GM12872 (cell line): ENCODE data around the gene TMPRSS9.

Experiments used
- TF ChIP-seq, protein P1 (sequence below): IDR thresholded peaks from 3 replicates; pipeline ENCODE4 v1.5.1; 2011; ENCODE audit warnings: low read depth, mild to moderate bottlenecking, low read length, moderate library complexity; ENCODE audit not compliant: insufficient read depth

TMPRSS9 gene

DNA sequence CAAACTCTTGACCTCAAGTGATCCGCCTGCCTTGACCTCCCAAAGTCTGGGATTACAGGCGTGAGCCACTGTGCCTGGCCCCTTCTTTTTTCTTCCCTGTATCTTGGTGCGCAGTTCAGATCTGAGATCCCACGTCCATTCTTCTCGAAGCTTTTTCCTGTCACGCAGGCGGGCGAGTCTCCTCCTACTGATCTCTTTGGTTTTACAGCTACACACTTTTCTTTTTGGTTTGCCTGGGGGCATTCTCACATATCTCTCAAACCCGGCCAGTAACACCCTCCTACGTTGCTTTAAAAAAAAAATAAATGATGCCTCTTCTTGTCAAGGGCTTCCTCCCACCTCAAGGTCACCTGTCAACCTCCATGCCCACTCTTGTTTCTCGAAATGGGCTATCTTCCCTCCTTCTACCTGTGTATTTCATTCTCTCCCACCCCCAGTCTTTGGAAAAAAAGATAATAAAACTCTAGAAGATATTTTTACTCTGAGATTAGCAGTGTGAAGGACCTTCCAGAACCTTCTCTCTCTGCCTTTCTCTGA is 12.1 kb downstream of the TMPRSS9 start:
- TF ChIP-seq, protein P1, sequence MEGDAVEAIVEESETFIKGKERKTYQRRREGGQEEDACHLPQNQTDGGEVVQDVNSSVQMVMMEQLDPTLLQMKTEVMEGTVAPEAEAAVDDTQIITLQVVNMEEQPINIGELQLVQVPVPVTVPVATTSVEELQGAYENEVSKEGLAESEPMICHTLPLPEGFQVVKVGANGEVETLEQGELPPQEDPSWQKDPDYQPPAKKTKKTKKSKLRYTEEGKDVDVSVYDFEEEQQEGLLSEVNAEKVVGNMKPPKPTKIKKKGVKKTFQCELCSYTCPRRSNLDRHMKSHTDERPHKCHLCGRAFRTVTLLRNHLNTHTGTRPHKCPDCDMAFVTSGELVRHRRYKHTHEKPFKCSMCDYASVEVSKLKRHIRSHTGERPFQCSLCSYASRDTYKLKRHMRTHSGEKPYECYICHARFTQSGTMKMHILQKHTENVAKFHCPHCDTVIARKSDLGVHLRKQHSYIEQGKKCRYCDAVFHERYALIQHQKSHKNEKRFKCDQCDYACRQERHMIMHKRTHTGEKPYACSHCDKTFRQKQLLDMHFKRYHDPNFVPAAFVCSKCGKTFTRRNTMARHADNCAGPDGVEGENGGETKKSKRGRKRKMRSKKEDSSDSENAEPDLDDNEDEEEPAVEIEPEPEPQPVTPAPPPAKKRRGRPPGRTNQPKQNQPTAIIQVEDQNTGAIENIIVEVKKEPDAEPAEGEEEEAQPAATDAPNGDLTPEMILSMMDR = no peak

DNA sequence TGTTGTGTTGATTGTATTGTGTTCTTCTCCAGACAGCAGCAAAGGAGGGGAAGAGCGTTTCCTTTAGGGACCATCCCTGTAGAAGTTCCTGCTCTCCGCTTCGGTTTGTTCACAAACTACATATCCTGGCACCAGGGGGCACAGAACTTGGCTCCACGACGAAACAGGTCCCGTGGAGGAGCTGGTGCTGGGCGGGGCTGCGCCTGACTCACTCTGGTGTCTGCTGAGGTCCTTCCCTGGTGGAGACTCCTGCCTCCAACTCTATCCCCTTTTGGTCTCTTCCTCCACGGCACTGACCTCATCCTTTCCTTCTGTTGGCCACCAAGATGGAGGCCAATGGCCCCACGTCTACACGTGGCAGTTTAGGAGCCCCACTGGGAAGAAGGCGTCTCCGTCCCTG is 14.7 kb downstream of the TMPRSS9 start:
- TF ChIP-seq, protein P1 = no peak

DNA sequence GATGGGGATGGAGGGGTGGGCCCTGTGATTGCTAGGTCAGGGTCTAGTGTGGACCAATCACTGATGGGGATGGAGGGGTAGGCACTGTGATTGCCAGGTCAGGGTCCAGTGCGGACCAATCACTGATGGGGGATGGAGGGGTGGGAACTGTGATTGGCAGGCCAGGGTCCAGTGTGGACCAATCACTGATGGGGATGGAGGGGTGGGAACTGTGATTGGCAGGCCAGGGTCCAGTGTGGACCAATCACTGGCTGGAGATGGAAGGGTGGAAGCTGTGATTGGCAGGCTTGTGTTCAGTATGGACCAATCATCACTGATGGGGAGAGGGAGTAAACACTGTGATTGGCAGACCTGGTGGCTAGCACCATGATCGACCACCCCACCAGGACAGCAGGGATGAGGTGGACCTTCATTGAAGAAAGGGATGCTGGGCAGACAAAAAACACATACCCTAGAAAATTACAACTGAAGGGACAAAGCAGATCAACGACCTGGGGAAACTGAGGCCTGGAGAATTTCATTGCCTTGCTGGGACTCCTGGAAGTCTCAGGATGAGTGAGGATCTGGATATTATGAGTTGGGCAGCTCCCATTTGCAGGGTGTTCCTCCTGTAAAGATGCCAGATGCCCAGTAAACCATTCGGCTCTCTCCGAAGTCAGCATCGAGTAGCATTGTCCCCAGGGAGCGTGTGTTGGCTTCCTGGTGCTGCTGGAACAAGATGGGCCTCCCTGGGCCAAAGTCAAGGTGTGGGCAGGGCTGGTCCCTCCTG is 15.5 kb downstream of the TMPRSS9 start:
- TF ChIP-seq, protein P1 = no peak

DNA sequence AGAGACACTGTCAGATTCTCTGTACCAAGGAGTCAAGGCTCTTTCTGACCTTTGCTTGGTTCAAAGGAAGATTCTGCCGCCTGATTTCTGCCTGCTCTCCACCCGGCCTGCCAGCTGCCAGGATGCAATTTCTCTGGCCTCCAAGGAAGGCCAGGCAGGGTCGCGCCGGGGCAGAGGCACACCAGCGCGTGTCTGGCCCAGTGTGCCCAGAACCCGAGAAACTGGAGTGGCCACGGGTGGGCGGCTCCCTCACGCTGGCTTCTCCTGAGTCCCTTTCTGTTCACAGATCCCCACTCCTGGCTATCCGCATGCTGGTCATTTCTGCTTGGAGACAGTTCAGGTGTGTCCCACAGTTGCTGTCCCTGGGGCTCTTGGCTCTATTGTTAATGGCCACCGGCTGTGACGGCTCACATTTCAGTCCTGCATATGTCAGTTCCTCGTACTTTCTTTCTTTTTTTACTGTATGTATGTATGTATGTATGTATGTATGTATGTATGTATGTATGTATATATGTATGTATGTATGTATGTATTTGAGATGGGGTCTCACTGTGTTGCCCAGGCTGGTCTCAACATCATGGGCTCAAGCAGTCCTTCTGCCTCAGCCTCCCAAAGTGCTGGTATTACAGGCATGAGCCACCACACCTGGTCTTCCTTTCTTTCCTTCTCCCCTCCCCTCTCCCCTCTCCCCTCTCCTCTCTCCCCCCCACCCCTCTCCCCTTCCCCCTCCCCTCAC is 16.9 kb downstream of the TMPRSS9 start:
- TF ChIP-seq, protein P1 = no peak

DNA sequence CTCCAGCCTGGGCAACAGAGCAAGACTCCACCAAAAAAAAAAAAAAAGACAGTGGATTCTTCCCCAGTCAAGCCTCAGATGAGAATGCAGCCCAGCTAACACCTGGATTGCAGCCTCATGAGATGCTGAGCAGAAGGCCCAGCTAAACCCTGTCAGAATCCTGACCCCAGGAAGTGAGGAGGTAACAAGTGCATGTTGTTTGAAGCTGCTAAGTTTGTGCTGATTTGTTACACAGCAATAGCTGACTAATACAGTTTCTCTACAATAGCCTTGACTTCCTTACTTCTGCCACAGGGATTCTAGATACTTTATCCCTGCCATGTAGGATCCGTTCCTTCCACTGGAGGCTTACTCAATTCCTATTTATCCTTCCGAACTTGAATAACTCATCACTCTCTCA is 20.5 kb downstream of the TMPRSS9 start:
- TF ChIP-seq, protein P1 = no peak

DNA sequence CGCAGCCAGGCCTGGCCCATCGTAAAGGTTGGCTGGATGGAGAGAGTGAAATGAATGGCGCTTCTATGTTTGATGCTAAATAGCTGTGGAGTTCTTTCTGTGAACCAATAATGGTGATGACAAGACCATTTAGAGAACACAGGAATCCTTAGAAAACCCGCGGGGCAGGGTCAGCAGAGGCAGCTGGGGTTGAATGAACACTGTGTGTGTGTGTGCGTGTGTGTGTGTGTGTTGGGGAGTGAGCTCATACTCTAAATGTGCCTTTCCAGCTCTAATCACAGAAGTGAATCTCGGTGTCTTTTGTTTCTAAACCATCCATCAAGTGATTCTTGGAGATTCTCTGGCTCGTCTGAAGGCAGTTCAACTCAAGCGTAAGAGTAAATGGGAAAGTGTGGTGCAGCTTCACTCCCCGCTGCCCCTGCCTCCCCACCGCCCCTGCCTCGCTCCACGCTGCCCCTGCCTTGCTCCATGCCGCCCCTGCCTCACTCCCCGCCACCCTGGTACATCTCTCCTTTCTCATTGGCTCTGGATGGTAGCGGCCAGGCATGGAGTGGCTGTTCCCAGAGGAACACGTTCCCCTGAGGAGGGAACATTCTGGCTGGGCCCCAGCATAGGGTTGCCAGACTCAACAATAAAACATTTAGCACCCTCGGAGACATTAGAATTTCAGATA is 21.2 kb downstream of the TMPRSS9 start:
- TF ChIP-seq, protein P1 = no peak
